Hematopoietic multipotent progenitor cell treated with erythropoietin and hydrocortisone succinate and interleukin-3 and kit ligand, for 15 days (in vitro differentiated cells): Measurements from ENCODE around the gene CLEC1A.

Experiments used
- DNase-seq: peaks from one replicate; pipeline ENCODE4 v3.0.0-alpha.2; 2015; ENCODE audit warnings: low spot score

Gene CLEC1A

DNA sequence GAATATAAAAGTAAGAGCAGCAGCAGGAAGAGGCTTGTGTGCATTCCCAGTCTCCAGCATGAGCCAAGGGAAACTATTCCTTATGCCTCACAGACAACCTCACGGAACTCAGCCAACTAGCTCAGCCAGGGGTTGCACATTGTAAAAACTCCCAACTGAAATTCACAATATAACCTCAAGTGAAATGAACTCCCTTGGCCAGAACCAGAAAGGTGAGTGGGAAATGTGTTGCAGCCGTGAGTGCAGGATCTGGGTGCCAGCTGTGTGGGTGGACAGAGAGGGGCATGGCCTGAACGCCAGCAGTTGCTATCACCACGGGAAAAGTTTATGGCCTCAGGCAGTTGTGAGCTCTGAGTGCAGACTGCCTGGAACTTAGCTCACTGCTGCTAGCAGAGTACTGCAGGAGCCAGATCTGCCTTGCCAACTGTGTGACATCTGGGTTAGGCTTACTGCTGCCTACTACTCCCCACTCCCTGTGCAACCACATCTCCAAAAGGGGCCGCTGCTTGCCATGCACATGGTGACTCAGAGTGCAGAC lies 2.3 kb upstream of the CLEC1A start:
- DNase-seq: no peak

DNA sequence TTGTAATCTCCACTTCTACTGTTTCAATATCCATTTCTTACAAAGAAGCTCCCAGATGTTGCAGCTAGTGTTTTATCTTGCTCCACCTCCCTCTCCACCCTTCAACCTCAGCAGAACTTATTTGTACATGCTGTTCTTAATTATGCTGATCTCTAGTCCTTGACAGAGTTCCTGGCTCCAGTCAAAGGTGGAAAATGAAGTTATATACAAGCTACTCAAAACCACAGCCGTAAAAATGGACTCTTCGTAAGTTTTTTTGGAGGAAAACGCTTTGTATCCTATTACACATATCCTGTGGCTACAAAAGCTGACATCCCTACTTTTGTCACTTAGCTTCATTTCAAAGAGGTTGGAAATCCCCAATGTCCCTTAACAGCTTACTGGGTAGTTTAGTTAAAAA lies 1.3 kb downstream of the CLEC1A start:
- no peak for DNase-seq

DNA sequence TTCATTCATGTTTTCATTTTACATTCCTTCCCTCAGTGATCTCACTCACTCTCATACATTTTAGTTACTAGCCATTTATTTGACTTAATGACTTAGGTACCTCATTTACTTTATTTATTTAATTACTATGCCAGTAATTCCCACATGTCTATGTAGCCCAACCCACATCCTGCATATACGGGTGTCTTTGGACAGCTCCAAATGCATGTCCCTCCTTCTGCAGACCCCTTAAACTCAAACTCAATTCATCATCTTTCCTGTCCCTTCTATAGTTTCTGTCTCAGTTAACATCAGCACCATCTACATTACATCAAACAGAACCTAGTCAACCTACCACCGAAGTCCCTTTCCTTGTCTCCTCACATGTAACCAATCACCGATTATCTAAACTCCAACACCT lies 2.8 kb downstream of the CLEC1A start:
- DNase-seq: no peak

- no peak for DNase-seq
These were observed 4.0 kb downstream of the CLEC1A start for GRCh38 chr12:10094646-10095395.

DNA sequence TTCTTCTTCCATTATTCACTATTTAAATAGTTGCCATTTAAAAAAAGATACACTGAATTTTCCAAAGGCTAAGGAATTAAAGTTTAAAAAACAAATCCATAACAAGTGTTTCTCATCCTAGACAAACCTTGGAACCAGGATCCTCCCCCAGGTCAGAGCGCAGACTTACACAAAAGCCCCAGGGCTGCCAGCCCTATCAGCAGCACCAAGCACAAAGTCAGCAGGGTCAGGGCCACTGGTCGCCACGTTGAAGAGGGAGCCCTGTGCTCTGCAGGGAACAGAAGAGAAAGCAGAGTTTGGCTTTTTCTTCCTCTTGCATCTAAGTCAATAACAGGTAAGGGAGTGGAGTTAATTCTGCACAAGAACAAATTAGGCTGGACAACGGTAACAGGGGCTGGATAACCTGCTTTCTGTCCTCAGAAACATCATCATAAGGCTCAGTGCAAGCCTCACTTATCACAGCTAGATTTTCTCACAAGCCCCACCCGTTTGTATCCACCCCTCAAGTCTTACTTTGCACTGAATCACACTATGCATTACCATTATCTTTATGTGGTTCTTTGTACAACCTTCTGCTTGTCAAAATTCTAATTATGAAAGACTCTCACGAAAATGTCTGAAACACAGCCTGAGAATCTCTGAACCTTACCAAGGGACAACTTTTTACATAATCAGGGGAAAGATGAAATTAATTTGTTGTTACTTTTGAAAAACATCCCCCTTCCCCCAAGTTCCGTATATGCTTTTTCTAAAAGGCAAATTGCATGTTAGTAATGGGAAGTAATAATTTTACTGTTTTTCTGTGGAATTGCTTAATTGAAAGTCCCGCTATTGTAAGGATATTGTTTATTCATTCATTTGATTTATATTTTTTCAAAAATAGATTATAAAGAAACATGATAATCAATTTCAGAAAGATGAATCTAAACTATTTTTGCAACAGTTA lies 9.6 kb downstream of the CLEC1A start:
- no peak for DNase-seq

GRCh38 chr12:10088031-10088430 lies 10.8 kb downstream of the CLEC1A start:
- DNase-seq: no peak

DNA sequence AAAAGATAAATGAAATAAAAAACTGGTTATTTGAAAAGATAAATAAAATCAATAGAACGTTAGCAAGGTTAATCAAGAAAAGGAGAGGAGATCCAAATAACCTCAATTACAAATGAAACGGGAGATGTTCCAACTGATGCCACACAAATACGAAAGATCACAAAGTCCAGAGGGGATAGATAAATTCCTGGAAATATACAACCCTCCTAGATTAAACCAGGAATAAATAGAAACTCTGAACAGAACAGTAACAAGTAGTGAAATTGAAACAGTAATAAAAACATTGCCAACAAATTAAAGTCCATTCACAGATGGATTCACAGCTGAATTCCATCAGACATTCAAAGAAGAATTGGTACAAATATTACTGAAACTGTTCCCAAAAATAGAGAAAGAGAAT lies 12.4 kb downstream of the CLEC1A start:
- no peak for DNase-seq

GRCh38 chr12:10084733-10085132 lies 14.1 kb downstream of the CLEC1A start:
- DNase-seq: no peak

DNA sequence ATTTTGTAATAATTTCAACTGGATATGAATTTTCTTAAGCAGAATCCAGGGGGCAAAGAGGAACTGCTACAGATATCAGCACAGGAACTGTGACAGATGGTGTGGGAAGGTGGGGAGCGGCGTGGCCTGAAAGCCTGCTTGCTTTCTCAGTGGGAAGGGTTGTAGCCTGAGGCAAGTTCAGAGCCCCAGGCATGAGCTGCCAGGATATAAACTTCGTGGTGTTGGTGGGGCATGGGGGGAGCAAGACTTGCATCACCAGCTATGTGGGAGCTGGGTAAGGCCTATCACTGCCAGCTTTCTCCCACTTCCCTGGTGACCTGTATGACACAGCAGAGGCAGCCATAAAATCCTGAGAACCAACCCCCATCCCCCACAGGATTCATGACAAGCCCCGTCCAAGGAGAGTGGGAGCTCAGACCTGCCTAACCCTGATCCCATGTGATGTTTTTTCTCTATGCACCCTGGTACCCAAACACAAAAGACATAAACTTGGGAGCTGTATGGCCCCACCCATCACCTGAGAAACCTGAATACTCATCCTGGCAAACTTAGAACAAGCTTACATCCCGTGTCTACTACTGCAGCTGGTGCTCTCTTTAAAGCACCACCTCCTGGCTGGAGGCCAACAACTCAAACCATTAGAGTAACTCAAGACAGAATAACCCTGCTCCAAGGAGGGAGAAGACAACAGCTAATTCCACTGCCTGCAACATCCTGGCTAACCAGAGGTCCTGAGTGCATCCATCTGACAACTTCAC lies 16.5 kb downstream of the CLEC1A start:
- DNase-seq: no peak

DNA sequence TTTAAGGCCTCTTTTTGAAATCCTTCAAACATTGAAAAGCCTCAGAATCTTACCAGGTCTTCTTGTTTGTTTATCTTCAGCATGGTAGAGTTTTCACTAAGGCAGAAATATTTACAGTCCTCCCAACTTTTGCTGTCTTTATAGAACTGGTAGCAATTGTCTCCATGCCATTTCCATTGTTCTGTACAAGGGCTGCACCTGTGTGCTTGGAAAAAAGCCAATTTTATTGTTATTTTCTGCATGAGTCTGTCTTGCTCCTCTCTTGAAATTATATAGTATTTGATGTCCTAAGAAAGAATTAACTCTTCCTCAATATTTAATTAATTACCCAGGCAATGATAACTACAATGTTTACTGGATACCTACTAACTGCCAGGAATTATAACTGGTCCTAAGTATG lies 23.3 kb downstream of the CLEC1A start:
- no peak for DNase-seq

- no peak for DNase-seq
These were observed 25.5 kb downstream of the CLEC1A start for GRCh38 chr12:10073261-10073660.

- DNase-seq: no peak
These were observed 26.7 kb downstream of the CLEC1A start for GRCh38 chr12:10072131-10072530.

DNA sequence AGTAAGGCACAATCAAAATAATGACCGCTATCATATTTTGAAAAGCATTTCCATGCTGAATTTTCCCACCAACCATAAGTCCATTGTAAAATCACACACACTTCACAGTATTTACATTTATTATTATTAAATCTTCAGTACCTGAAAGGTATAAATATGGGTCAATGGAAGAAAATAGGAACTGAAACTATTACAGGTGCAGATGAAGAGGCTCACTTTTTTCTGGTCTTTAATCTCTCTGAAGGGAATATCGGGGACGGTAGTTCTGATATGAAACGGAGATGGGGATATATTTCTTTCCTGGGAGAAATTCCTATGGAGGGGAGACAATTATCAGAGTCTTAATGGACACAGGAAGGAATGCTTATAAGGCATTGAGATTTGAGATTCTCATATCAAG lies 28.4 kb downstream of the CLEC1A start:
- DNase-seq: no peak

- DNase-seq: no peak
These were observed 28.8 kb downstream of the CLEC1A start for GRCh38 chr12:10069976-10070375.

- DNase-seq: no peak
These were observed 29.7 kb downstream of the CLEC1A start for GRCh38 chr12:10069099-10069498.

GRCh38 chr12:10068644-10069043 lies 30.1 kb downstream of the CLEC1A start:
- no peak for DNase-seq

- DNase-seq: no peak
These were observed 30.8 kb downstream of the CLEC1A start for GRCh38 chr12:10067942-10068341.

DNA sequence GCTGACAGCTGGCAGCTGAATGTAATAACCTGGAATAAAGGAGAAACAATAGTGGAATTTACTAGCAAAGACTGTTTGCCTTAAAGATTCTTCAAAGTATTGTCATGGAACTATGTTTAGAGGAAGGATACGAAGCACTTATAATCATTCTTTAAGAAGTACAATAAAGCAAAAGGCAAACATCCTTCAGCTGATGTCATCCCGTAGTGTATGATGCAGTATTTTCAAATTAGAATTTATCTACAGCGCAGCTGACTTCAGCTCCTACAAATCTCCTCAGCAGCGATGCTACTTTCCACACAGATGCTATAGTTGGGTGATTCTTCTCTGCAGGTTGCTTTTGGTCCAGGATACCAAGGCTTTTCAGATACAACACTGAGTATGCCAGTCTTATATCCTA lies 31.5 kb downstream of the CLEC1A start:
- no peak for DNase-seq

GRCh38 chr12:10065241-10065640 lies 33.5 kb downstream of the CLEC1A start:
- no peak for DNase-seq

GRCh38 chr12:10058387-10058786 lies 40.4 kb downstream of the CLEC1A start:
- no peak for DNase-seq

DNA sequence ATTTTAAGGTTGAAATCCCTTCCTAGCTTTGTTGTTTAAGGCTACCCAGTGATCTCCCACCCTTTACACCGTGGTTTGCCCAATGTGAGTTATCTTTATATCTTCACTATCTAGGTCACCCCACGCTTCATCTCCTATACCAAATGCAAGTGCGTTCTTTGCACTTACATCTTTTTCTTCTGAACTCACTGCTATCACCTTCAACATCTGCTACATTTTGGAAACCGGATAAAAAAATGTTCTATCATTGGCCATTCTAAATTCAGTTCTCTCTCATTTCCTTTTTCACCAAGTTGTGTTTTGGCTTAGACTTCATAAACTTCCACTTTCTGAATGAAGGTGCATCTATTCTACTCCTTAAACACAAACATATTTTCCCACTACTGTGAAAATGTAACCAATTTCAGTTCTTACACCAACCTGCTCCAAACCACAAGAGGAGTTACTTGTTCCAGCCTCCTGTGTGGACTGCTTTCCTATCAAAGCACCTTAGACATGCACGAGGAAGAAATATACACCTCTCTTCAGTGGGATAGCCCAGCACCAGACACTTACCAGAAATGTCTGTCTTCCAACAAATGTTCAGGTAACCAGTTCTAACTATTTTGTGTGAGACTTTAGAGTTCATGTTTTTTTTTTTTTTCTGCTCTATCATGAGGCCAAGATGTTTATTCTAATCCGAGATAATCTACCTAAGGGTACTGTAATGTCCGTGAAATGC lies 46.4 kb downstream of the CLEC1A start:
- no peak for DNase-seq

DNA sequence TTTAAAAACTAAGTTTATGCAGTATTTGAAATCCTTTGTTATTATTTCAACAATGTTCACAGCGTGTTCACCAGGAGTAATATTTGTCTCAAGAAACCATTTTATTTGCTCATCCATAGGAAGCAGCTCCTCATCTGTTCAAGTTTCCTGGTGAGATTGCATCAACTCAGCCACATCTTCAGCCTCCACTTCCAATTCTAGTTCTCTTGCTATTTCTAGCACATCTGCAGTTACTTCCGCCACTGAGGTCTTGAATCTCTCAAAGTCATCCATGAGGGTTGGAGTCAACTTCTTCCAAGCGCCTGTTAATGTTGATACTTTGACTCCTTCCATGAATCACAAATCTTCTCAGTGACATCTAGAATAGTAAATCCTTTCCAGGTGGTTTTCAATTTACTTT lies 50.3 kb downstream of the CLEC1A start:
- no peak for DNase-seq
